HG02759 (cell line): ENCODE data around the gene CXADR.

Experiments used
- ATAC-seq: cut with Tn5 transposase; IDR thresholded peaks from one replicate; pipeline ENCODE4 v1.9.1; 2021; ENCODE audit warnings: mild to moderate bottlenecking, moderate library complexity; ENCODE audit not compliant: unreplicated experiment

The CXADR gene

GRCh38 chr21:17585875-17586450 lies 73.1 kb downstream of the CXADR start:
- peak; percentile 48 for ATAC-seq

- ATAC-seq, result no peak
Observed at GRCh38 chr21:17590430-17590829, 77.6 kb downstream of the CXADR start.

- ATAC-seq, result no peak
Observed at GRCh38 chr21:17597680-17598079, 84.8 kb downstream of the CXADR start.

GRCh38 chr21:17598437-17598836 lies 85.6 kb downstream of the CXADR start:
- ATAC-seq, result peak; percentile 81

GRCh38 chr21:17602874-17603273 lies 90.0 kb downstream of the CXADR start:
- no peak for ATAC-seq

GRCh38 chr21:17607684-17608083 lies 94.8 kb downstream of the CXADR start:
- no peak for ATAC-seq

GRCh38 chr21:17609681-17610080 lies 96.8 kb downstream of the CXADR start:
- ATAC-seq, result no peak

- ATAC-seq, result no peak
Observed at GRCh38 chr21:17610911-17611310, 98.1 kb downstream of the CXADR start.

- ATAC-seq, result peak; percentile 60
Observed at GRCh38 chr21:17611414-17612022, 98.7 kb downstream of the CXADR start.

GRCh38 chr21:17612023-17612564 lies 99.3 kb downstream of the CXADR start:
- peak; percentile 11 for ATAC-seq

- ATAC-seq, result peak; percentile 83
Observed at GRCh38 chr21:17612565-17613241, 99.9 kb downstream of the CXADR start, which contains the start of gene BTG3. Gene BTG3 (minus strand): TSS chr21:17612901. CDS start chr21:17609144, 3,757 bp downstream.

GRCh38 chr21:17613242-17613676 lies 100.4 kb downstream of the CXADR start:
- ATAC-seq, result no peak

- no peak for ATAC-seq
Observed at GRCh38 chr21:17616831-17617230, 104.0 kb downstream of the CXADR start.

GRCh38 chr21:17622018-17622417 lies 109.2 kb downstream of the CXADR start:
- no peak for ATAC-seq

- no peak for ATAC-seq
Observed at GRCh38 chr21:17631195-17631594, 118.4 kb downstream of the CXADR start.

- ATAC-seq, result no peak
Observed at GRCh38 chr21:17636711-17637110, 123.9 kb downstream of the CXADR start.

- ATAC-seq, result no peak
Observed at GRCh38 chr21:17640821-17641220, 128.0 kb downstream of the CXADR start.
